ENCODE results near the gene TRIM26.

GRCh38 chr6:30188541-30188940 lies 24.7 kb downstream of the TRIM26 start:
- TF ChIP-seq, protein P1, sequence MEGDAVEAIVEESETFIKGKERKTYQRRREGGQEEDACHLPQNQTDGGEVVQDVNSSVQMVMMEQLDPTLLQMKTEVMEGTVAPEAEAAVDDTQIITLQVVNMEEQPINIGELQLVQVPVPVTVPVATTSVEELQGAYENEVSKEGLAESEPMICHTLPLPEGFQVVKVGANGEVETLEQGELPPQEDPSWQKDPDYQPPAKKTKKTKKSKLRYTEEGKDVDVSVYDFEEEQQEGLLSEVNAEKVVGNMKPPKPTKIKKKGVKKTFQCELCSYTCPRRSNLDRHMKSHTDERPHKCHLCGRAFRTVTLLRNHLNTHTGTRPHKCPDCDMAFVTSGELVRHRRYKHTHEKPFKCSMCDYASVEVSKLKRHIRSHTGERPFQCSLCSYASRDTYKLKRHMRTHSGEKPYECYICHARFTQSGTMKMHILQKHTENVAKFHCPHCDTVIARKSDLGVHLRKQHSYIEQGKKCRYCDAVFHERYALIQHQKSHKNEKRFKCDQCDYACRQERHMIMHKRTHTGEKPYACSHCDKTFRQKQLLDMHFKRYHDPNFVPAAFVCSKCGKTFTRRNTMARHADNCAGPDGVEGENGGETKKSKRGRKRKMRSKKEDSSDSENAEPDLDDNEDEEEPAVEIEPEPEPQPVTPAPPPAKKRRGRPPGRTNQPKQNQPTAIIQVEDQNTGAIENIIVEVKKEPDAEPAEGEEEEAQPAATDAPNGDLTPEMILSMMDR (IDR thresholded peaks at IDR 0.05; ENCODE audit: low read depth, low read length, poor library complexity, severe bottlenecking), result no peak
- TF ChIP-seq EZH2phosphoT487 (IDR thresholded peaks at IDR 0.05; ENCODE audit: borderline replicate concordance, low read length), result no peak

Measured in DOHH2 (cell line).